Mucosa of stomach (tissue), 1 donor: Measurements from ENCODE around the gene TCF7L2.
"Not testable (repeated sequence)": the region's sequence is repeated elsewhere in the genome, so short reads cannot be mapped to it uniquely, and the experiment has no call there.

ENCODE experiments used
- H3K27me3 ChIP-seq: one replicate; pipeline ENCODE4 v1.7.0; 2013; ENCODE audit warnings: mild to moderate bottlenecking, low read length; ENCODE audit not compliant: control insufficient read depth, insufficient read depth
- H3K36me3 ChIP-seq: one replicate; pipeline ENCODE4 v1.7.0; 2013; ENCODE audit warnings: low read length; ENCODE audit not compliant: control insufficient read depth, insufficient read depth
- H3K4me1 ChIP-seq: one replicate; pipeline ENCODE4 v1.7.0; 2013; ENCODE audit warnings: mild to moderate bottlenecking, low read length; ENCODE audit not compliant: control insufficient read depth, insufficient read depth
- H3K4me3 ChIP-seq: one replicate; pipeline ENCODE4 v1.7.0; 2013; ENCODE audit warnings: low read length
- H3K9ac ChIP-seq: one replicate; pipeline ENCODE4 v1.7.0; 2013; ENCODE audit warnings: mild to moderate bottlenecking, low read length, moderate library complexity
- H3K9me3 ChIP-seq: one replicate; pipeline ENCODE4 v1.7.0; 2013; ENCODE audit warnings: mild to moderate bottlenecking, low read length, moderate library complexity; ENCODE audit not compliant: control insufficient read depth
- donor health status: Pancreatic carcinoma.

TCF7L2 gene

DNA sequence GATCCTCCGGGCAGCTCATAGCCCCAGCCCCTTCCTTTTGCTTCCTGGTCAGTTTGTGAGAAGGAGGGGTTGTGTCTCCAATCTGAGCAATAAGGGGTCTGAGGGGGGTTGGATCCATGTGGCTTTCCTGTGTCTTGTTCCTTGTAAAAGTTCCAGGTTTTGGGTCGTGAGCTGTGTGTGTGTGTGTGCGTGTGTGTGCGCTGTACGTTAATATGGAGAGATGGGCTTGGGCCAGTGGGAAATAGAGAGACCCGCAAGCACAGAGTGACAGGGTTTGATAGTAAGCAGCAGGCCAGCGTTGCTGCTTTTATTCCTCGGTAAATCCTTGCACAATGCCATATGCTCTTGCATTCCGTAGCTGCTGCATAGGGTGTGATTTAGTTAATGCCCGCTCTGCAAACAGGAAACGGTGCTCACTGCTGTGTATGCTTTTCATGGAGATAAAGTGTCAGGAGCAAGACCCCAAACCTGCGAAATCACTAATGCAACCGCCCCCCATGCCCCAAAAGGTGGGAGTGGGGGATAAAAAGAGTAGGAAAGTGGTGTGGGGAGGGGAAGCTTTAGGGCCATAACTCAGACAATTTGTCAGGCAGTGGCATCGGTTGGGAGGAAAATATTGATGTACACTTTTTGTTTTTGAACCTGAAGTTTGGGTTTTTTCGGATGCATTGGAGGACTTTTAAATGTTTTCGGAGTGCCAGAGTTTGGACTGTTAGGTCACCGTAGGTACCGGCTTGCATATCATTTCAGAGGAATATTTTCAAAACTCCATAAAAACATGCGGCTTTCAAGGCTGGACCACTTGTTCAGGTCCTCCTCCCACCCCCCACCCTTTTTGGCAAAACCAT is 108.7 kb downstream of the TCF7L2 start:
- Histone ChIP-seq H3K36me3 (no peaks in the 10 kb centered on the region), H3K4me1 (peaks cover 77% of the 10 kb centered on the region), H3K9me3 (no peaks in the 10 kb centered on the region), H3K9ac (peak overlapping the region; percentile 11), H3K4me3 (no peak overlapping the region), H3K27me3 (no peaks in the 10 kb centered on the region)

DNA sequence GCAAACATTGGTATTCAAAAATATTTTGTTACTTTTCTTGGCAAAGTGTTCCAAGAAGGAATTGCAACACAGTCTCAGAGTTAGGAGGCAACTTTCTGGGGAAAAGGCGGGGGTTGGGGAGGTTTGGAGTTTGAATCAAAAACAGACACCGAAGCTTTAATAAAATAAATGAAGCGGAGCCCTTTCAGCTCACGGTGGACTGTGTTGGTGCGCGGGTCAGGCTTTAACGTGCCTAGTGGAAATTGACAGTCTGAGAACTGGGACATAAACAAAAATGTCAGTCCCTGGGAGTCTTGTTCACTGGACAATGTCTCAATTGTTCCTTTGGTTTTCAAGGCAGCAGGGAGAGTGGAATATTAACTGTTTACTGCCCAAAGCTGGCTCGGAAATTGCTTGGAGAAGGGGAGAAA is 109.3 kb downstream of the TCF7L2 start:
- Histone ChIP-seq H3K9ac (peak overlapping the region; percentile 11), H3K27me3 (no peaks in the 10 kb centered on the region), H3K4me1 (peaks cover 79% of the 10 kb centered on the region), H3K9me3 (no peaks in the 10 kb centered on the region), H3K4me3 (no peak overlapping the region), H3K36me3 (no peaks in the 10 kb centered on the region)

- Histone ChIP-seq H3K36me3 (no peaks in the 10 kb centered on the region), H3K9me3 (no peaks in the 10 kb centered on the region), H3K27me3 (no peaks in the 10 kb centered on the region), H3K4me3 (no peak overlapping the region), H3K4me1 (peaks cover 90% of the 10 kb centered on the region), H3K9ac (peak overlapping the region; percentile 11)
These were observed 110.4 kb downstream of the TCF7L2 start for GRCh38 chr10:113060201-113061053.

DNA sequence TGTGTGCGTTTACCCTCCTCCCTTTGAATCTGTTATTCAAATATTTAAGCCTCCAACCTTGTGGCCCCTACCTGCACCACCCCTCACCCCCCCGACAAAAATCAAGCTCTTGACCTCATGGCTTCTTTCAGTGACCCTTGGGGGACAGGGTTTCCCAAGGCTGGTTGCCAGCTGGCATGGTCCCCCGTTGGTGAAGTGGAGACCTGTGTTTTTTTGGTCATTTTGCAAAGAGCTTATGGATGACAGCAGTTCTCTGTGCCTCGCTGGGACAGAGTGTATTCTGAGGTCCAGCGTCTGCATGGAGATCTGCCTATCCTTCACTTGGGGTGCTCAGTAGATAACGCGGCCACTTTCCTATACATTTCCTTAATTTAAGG is 111.0 kb downstream of the TCF7L2 start:
- H3K4me1 ChIP-seq = peaks cover 96% of the 10 kb centered on the region
- no peaks in the 10 kb centered on the region for H3K9me3 ChIP-seq
- no peaks in the 10 kb centered on the region for H3K27me3 ChIP-seq
- H3K4me3 ChIP-seq = no peak overlapping the region
- no peaks in the 10 kb centered on the region for H3K36me3 ChIP-seq
- peak overlapping the region; percentile 11 for H3K9ac ChIP-seq

- Histone ChIP-seq H3K9ac (no peak overlapping the region), H3K4me1 (peaks cover 93% of the 10 kb centered on the region)
These were observed 111.5 kb downstream of the TCF7L2 start for GRCh38 chr10:113061557-113061956.

GRCh38 chr10:113063043-113063967 is 113.3 kb downstream of the TCF7L2 start:
- peaks cover 75% of the 10 kb centered on the region for H3K4me1 ChIP-seq

More at GRCh38 chr10:113061557-113061956, 111.5 kb downstream of the TCF7L2 start:
- no peaks in the 10 kb centered on the region for H3K36me3 ChIP-seq
- no peaks in the 10 kb centered on the region for H3K9me3 ChIP-seq
- H3K4me3 ChIP-seq = no peak overlapping the region
- no peaks in the 10 kb centered on the region for H3K27me3 ChIP-seq

DNA sequence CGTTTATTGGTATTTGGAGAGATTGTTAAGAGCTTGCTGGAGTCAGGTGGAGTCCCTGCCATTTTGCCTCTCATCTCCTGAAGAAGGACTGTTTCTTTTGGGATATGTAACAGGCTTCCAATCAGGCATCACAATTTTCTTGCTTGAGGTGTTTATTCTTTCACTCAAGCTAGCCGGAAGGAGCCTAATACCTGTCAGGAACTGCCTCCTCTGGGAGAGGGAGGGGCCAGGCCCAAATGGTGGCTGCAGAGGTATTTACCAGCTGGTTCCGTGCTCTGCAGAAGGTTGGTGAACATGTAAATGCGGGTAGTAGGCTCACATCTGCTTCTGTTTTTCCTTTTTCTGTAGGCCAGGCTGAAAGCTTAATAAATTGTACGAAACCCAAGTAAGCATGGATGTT is 114.0 kb downstream of the TCF7L2 start:
- Histone ChIP-seq H3K9me3 (no peaks in the 10 kb centered on the region), H3K9ac (no peak overlapping the region), H3K27me3 (no peaks in the 10 kb centered on the region), H3K4me3 (no peak overlapping the region), H3K36me3 (no peaks in the 10 kb centered on the region), H3K4me1 (peaks cover 68% of the 10 kb centered on the region)

More at GRCh38 chr10:113063043-113063967, 113.3 kb downstream of the TCF7L2 start:
- Histone ChIP-seq H3K9ac (no peak overlapping the region), H3K4me3 (no peak overlapping the region), H3K27me3 (no peaks in the 10 kb centered on the region), H3K9me3 (no peaks in the 10 kb centered on the region), H3K36me3 (no peaks in the 10 kb centered on the region)

GRCh38 chr10:113066120-113066519 is 116.1 kb downstream of the TCF7L2 start:
- peaks cover 51% of the 10 kb centered on the region for H3K4me1 ChIP-seq
- H3K36me3 ChIP-seq = not testable (repeated sequence)

GRCh38 chr10:113066561-113067312 is 116.7 kb downstream of the TCF7L2 start:
- Histone ChIP-seq H3K27me3 (no peaks in the 10 kb centered on the region), H3K4me1 (peaks cover 51% of the 10 kb centered on the region), H3K4me3 (no peak overlapping the region), H3K9me3 (no peaks in the 10 kb centered on the region), H3K9ac (no peak overlapping the region), H3K36me3 (peaks cover 5% of the 10 kb centered on the region)

More at GRCh38 chr10:113066120-113066519, 116.1 kb downstream of the TCF7L2 start:
- H3K9me3 ChIP-seq, H3K27me3 ChIP-seq, H3K4me3 ChIP-seq, H3K9ac ChIP-seq: not testable (repeated sequence)

- peaks cover 51% of the 10 kb centered on the region for H3K4me1 ChIP-seq
- no peaks in the 10 kb centered on the region for H3K27me3 ChIP-seq
- H3K4me3 ChIP-seq = no peak overlapping the region
These were observed 117.5 kb downstream of the TCF7L2 start for GRCh38 chr10:113067501-113067900.

More at GRCh38 chr10:113067501-113067900, 117.5 kb downstream of the TCF7L2 start:
- Histone ChIP-seq H3K9ac (no peak overlapping the region), H3K36me3 (peaks cover 5% of the 10 kb centered on the region), H3K9me3 (no peaks in the 10 kb centered on the region)
